ENCODE data around the gene EXOSC10. TPM values are rescaled to one million over a fixed set of nuclear protein-coding genes. Genes with fewer than 3 reads are reported as not detected.

Gene EXOSC10
- polyA plus RNA-seq, 1 of the 3 experiments (the other 2 are of a cell fraction): 62.5 TPM

GRCh38 chr1:11138952-11139351 is 39.3 kb upstream of the EXOSC10 start:
- Histone ChIP-seq H3K4me3 (ENCODE audit: low read depth in 2 of 2, low read length in 1 of 2) (no peak overlapping the region), H4K20me1 (ENCODE audit: insufficient read depth) (peaks cover 5% of the 10 kb centered on the region; the same call in 1 of the 2 replicates), H3K9me3 (no peaks in the 10 kb centered on the region), H3F3A (replicated peaks; ENCODE audit: insufficient read depth) (peaks cover 11% of the 10 kb centered on the region), H3K4me1 (ENCODE audit: control insufficient read depth in 1 of 2, insufficient read depth in 2 of 2, low read depth in 1 of 2, low read length in 1 of 2) (peaks cover 18 to 23% of the 10 kb centered on the region in 2 experiments), H3K9me2 (no peaks in the 10 kb centered on the region), H3K4me2 (no peak overlapping the region), H2AFZ (ENCODE audit: low read depth) (no peak overlapping the region), H3K79me2 (ENCODE audit: insufficient read depth) (no peaks in the 10 kb centered on the region), H3K27ac (ENCODE audit: low read depth in 2 of 2, low read length in 1 of 2) (no peak overlapping the region), H3K27me3 (ENCODE audit: insufficient read depth) (no peaks in the 10 kb centered on the region), H3K9ac (no peak overlapping the region), H3K36me3 (replicated peaks in 1 of 2; ENCODE audit: control insufficient read depth in 1 of 2, insufficient read depth in 2 of 2, low read length in 1 of 2) (peaks cover 38 to 41% of the 10 kb centered on the region in 2 experiments)
- POLR2A ChIA-PET: no interaction called here
- CTCF ChIA-PET: no interaction called here
- 93% methylated on average over 3 of the region's 3 CpGs for WGBS (ENCODE audit: low lambda C conversion rate)
- no peak for TF ChIP-seq POLR2AphosphoS5 (IDR thresholded peaks at IDR 0.05; ENCODE audit: low read depth, low read length)
- TF ChIP-seq RXRA (IDR thresholded peaks at IDR 0.05; ENCODE audit: borderline replicate concordance, low read depth): no peak
- no peak for TF ChIP-seq TEAD4 (IDR thresholded peaks at IDR 0.05; ENCODE audit: borderline replicate concordance, insufficient read depth)
- no peak for TF ChIP-seq MAX (IDR thresholded peaks at IDR 0.05; ENCODE audit: low read depth)
- TF ChIP-seq JUND (IDR thresholded peaks at IDR 0.05): 0 out of 2 replicates have a peak, but pooled peaks have one; percentile 24
- no peak for TF ChIP-seq CTCF (IDR thresholded peaks at IDR 0.05)
- TF ChIP-seq FOSL2 (IDR thresholded peaks at IDR 0.05; ENCODE audit: borderline replicate concordance, low read depth): no peak; the same call in 1 of the 2 replicates
- no peak for TF ChIP-seq MXI1 (IDR thresholded peaks at IDR 0.05; ENCODE audit: low read depth, low read length)
- TF ChIP-seq REST (IDR thresholded peaks at IDR 0.05; ENCODE audit: low read depth, low read length): no peak
- TF ChIP-seq NFIC (IDR thresholded peaks at IDR 0.05; ENCODE audit: borderline replicate concordance): peak; percentile 32; the same call in 1 of the 2 replicates
- TF ChIP-seq RCOR1 (IDR thresholded peaks at IDR 0.05; ENCODE audit: low read length): no peak
- TF ChIP-seq SIN3A (IDR thresholded peaks at IDR 0.05; ENCODE audit: borderline replicate concordance, low read depth, low read length): no peak
- TF ChIP-seq ELF1 (IDR thresholded peaks at IDR 0.05): no peak
- no peak for TF ChIP-seq GABPA (IDR thresholded peaks at IDR 0.05; ENCODE audit: low read depth)
- no peak for TF ChIP-seq FOXM1 (IDR thresholded peaks at IDR 0.05; ENCODE audit: low read depth)
- no peak for TF ChIP-seq RAD21 (IDR thresholded peaks at IDR 0.05; ENCODE audit: low read length)
- no peak for DNase-seq
